ES-I3 (cell line): Measurements from ENCODE around the gene RSPH6A.

Source experiments
- H3K36me3 ChIP-seq: 2 replicates; pipeline ENCODE4 v1.6.1; 2013; ENCODE audit warnings: mild to moderate bottlenecking, low read length, control low read depth, moderate library complexity; ENCODE audit not compliant: insufficient read depth
- H3K4me1 ChIP-seq: 2 replicates; pipeline ENCODE4 v1.6.1; 2013; ENCODE audit warnings: mild to moderate bottlenecking, control low read depth, low read length; ENCODE audit not compliant: insufficient read depth
- H3K9ac ChIP-seq: 2 replicates; pipeline ENCODE4 v1.6.1; 2013; ENCODE audit warnings: low read depth, mild to moderate bottlenecking, low read length, moderate library complexity
- H3K9me3 ChIP-seq: 2 replicates; pipeline ENCODE4 v1.6.1; 2013; ENCODE audit warnings: mild to moderate bottlenecking, low read length, moderate library complexity; ENCODE audit not compliant: control insufficient read depth, insufficient read depth

Gene RSPH6A

GRCh38 chr19:45842198-45842597, 27.1 kb upstream of the RSPH6A start:
- no peaks in the 10 kb centered on the region for H3K4me1 ChIP-seq
- H3K9me3 ChIP-seq, result no peaks in the 10 kb centered on the region
- H3K36me3 ChIP-seq, result peaks cover 39% of the 10 kb centered on the region
- no peak overlapping the region for H3K9ac ChIP-seq

DNA sequence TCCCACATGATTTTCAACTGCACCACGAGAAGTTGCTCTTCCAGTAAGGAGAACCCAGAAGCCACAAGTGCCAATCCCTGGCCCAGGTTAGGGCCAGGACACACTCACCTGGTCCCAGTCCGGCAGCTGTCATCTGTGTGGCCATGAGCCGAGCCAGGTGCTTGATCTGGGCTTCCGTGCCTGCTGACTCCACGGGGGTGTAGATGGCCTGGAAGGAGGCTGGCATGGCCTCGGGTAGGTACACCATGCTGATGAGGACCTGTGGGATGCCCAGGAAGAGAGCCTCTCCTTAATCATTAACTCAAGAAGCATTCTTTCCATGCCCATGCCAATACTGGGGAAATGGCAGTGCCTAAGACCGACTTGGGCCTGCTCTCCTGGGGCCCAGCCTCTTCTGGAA, 19.9 kb upstream of the RSPH6A start:
- Histone ChIP-seq H3K4me1 (no peaks in the 10 kb centered on the region), H3K9me3 (no peaks in the 10 kb centered on the region), H3K36me3 (peaks cover 34% of the 10 kb centered on the region), H3K9ac (no peak overlapping the region)

DNA sequence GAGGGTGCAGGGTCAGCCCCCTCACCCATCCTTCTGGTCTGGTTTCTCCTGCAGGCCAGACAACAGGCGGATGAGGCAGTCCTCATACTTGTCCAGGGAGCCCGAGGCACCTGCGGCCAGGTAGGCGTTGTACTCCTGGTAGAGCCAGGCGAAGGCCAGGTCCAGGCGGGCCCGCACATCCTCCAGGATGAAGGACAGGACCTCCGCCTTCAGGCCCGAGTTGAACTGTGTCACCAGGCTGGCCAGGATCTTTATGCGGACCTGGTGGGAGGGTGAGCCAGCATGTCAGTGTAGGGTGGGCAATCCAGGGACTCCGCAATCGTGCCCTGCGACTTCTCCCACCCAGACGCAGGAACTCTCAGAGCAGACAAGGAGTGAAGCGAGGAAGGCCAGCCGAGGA, 13.8 kb upstream of the RSPH6A start:
- no peaks in the 10 kb centered on the region for H3K9me3 ChIP-seq
- H3K4me1 ChIP-seq, result no peaks in the 10 kb centered on the region
- no peak overlapping the region for H3K9ac ChIP-seq
- H3K36me3 ChIP-seq, result peaks cover 24% of the 10 kb centered on the region

- H3K9ac ChIP-seq, result no peak overlapping the region
- H3K4me1 ChIP-seq, result no peaks in the 10 kb centered on the region
- H3K9me3 ChIP-seq, result no peaks in the 10 kb centered on the region
- H3K36me3 ChIP-seq, result peaks cover 26% of the 10 kb centered on the region
Observed at GRCh38 chr19:45828523-45828922, 13.4 kb upstream of the RSPH6A start.

DNA sequence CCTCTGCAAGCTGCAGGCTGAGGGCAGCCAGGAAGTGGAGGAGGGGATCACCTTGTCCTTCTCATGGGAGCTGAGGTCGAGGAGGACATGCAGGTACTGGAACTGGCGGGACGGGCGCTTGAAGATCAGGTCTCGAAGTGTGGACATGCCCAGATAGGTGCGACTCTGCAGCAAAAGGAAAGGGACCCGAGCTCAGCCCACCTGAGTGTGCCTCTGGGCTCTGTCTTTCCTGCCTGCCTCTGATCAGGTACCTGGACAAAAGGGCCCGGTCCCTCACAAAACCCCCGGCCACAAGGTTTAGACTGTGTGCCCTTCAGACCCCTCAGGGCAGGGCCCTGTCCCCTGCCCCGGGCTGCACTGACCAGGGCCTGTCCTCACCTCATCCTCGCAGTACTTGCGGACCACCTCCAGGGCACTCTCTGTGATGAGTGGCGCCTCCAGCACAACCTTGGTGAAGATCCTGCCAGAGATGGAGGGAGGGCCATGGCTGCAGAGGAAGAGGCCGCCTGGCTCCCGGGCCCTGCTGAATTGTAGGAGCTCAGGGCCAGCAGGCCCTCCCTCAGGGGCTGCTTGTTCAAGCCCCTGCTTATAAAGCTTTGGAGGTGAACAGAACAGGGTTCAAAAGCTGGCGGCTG, 12.5 kb upstream of the RSPH6A start:
- H3K4me1 ChIP-seq, result no peaks in the 10 kb centered on the region
- H3K9ac ChIP-seq, result no peak overlapping the region
- peaks cover 31% of the 10 kb centered on the region for H3K36me3 ChIP-seq
- H3K9me3 ChIP-seq, result no peaks in the 10 kb centered on the region

DNA sequence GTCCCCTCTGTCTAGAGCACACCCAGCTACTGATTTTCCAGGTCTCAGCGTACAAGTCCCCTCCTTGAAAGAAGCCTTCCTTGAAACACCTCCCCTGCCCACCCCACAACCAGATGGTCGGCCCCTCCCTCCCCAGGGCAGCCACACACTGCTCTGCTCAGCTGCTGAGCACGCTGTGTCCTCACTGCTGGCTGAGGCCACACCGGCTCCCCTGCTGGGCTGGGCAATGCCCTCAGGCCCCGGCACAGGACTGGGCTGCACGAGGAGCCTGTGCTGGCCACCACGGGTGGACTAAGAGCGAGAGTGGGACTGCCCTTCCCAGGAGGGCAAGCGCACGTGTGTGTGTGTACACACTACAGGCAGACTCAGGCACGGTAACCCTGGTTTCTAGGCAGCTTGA, 11.8 kb upstream of the RSPH6A start:
- no peak overlapping the region for H3K9ac ChIP-seq
- no peaks in the 10 kb centered on the region for H3K4me1 ChIP-seq
- peaks cover 27% of the 10 kb centered on the region for H3K36me3 ChIP-seq
- no peaks in the 10 kb centered on the region for H3K9me3 ChIP-seq

DNA sequence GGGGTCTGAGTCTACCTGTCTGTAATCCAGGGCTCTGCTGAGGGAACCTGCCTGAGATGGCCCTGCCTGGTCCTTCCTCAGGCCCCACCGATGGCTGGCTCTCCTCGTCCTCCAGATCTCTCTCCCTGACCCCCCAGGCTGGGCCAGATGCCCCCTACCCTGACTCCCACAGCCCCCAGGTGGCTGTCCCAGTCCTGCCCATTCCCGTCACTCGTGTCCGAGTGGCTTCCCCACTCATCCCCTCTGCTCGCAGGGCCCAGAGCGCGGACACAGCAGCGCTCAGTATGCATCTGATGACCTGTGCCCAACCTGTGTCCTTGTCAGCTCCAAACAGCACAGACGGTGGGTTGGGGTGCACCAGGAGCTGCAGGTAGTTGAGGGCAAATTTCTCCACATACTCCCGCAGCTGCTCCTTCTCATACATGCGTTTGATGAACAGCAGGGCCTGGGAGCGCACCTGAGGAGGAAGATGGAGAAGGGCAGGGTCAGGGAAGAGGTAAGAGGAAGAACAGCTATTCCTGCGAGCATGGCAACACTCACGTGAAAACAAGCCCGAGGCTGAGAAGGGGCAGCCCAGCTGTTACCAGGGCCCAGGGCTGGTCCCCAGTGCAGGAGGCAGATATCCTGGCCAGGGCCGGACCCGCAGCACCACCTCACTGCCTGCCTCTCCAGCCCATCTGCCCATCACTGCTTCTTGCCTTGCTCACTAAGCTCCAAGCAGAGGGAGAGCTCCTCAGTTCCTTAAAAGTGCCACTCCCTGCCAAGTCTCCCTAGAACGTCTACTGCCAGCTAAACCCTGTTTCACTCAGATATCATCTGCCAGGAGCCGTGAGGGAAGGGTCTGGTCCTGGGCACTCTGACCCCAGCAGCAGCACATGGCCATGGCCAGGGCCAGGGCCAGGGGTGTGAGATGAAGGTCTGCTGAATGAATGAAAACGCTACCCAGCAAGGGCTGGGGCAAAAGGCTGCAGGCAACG, 11.1 kb upstream of the RSPH6A start:
- no peaks in the 10 kb centered on the region for H3K4me1 ChIP-seq
- peaks cover 20% of the 10 kb centered on the region for H3K36me3 ChIP-seq
- H3K9ac ChIP-seq, result no peak overlapping the region
- no peaks in the 10 kb centered on the region for H3K9me3 ChIP-seq

DNA sequence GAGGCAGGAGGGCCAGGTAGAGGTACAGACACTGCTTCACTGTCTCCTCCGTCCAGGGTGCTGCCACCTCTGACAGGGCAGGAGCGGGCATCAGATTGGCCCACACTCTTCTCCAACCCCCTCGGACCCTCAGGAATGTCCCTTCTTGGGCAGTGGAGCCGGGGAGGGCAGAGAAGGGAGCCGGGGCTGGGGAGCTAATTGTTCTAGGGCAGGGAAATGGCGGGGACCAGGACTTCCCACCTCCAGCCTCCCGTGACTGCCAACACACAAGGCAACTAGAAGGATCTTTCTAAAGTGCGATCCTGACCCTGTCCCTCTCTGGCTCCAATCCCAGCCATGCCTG, 10.1 kb upstream of the RSPH6A start:
- Histone ChIP-seq H3K4me1 (no peaks in the 10 kb centered on the region), H3K9ac (no peak overlapping the region), H3K9me3 (no peaks in the 10 kb centered on the region), H3K36me3 (peaks cover 20% of the 10 kb centered on the region)

DNA sequence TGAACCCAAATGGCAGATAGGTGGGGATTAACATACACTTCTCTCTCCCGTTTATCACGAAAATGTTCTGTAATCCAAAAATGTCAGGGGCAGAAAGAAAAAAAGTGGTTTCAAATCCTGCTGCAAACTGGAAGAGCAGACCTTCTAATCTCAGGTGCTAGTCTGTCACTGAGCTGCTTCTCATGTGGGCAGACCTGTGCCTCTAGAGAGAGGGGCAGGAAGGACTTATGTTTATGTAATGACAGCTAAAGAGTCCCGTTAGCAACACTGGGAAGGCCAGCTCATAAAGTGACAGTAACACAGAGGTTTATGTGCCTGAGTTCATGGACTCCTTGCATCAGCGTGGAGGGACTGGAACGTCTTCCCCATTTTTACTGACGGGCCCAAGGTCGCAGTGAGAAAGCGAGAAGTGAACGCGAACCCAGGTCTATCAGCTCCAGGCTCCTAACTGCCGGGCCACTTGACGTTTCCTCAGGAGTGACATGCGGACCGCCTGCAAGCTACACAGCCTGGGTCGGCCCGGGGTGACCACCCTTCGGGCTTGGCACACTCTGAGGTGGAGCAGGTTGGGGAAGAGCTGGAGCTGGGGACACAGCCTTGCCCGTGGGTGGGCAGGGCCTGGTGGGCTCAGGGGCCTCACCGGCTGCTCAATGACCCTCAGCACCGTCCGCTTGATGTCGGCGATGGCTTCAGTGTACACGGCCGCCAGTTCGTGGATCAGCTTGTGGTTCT, 9.6 kb upstream of the RSPH6A start:
- Histone ChIP-seq H3K4me1 (no peaks in the 10 kb centered on the region), H3K36me3 (peaks cover 24% of the 10 kb centered on the region), H3K9ac (no peak overlapping the region), H3K9me3 (no peaks in the 10 kb centered on the region)

DNA sequence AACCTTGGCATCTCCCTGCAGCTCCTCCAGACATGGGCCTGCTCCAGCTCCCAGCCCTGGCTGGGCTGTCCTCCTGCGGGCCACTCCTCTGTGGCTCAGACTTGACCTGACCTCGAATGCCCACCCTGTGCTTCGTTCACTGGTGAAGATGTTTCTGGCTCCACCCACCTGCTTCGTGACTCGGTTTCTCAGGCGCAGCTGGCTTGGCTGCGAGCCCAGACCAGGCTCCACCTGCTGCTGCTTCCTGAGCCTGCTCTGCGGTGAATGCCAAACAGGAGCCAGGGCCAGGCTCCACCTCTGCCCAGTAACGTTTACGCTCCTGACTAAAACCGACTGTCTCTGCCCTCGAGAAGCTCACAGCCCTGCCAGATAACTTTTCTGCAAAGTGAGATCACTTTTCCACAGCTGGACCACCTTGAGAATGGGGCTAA, 8.9 kb upstream of the RSPH6A start:
- H3K4me1 ChIP-seq, result no peaks in the 10 kb centered on the region
- H3K9me3 ChIP-seq, result no peaks in the 10 kb centered on the region
- H3K36me3 ChIP-seq, result peaks cover 24% of the 10 kb centered on the region
- no peak overlapping the region for H3K9ac ChIP-seq

- Histone ChIP-seq H3K4me1 (peaks cover 4% of the 10 kb centered on the region; the same call in 1 of the 2 replicates), H3K9ac (no peak overlapping the region), H3K9me3 (no peaks in the 10 kb centered on the region), H3K36me3 (peaks cover 24% of the 10 kb centered on the region)
Observed at GRCh38 chr19:45823182-45823581, 8.1 kb upstream of the RSPH6A start.

- Histone ChIP-seq H3K9ac (no peak overlapping the region), H3K36me3 (peaks cover 24% of the 10 kb centered on the region), H3K9me3 (no peaks in the 10 kb centered on the region), H3K4me1 (peaks cover 8% of the 10 kb centered on the region; the same call in 1 of the 2 replicates)
Observed at GRCh38 chr19:45822716-45823115, 7.6 kb upstream of the RSPH6A start.

GRCh38 chr19:45821570-45821969, 6.5 kb upstream of the RSPH6A start:
- Histone ChIP-seq H3K9me3 (no peaks in the 10 kb centered on the region), H3K36me3 (peaks cover 20% of the 10 kb centered on the region), H3K9ac (no peak overlapping the region), H3K4me1 (peaks cover 11% of the 10 kb centered on the region; the same call in 1 of the 2 replicates)

DNA sequence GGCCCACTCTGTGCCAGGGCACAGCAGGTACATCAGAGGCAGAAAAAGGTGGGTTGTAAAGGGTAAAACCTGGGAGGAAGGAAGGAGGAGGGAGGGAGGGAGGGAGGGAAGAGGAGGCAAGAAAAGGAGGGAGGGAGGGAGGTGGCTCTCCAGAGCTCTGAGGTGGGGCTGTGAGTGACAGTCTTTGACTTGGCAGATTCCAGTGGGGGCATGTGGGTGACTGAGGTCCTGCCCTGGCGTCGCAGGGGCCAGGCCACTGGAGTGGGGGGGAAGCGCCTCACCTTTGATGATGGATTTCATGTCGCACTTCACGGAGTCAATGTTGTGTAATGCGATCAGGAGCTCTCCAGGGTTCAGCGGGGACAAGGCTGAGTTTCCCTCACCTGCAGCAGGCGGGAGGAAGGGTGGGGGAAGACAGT, 6.0 kb upstream of the RSPH6A start:
- no peaks in the 10 kb centered on the region for H3K9me3 ChIP-seq
- H3K4me1 ChIP-seq, result peaks cover 11% of the 10 kb centered on the region; the same call in 1 of the 2 replicates
- H3K9ac ChIP-seq, result no peak overlapping the region
- H3K36me3 ChIP-seq, result peaks cover 20% of the 10 kb centered on the region
